Measurements from ENCODE around the gene MST1.

The MST1 gene

DNA sequence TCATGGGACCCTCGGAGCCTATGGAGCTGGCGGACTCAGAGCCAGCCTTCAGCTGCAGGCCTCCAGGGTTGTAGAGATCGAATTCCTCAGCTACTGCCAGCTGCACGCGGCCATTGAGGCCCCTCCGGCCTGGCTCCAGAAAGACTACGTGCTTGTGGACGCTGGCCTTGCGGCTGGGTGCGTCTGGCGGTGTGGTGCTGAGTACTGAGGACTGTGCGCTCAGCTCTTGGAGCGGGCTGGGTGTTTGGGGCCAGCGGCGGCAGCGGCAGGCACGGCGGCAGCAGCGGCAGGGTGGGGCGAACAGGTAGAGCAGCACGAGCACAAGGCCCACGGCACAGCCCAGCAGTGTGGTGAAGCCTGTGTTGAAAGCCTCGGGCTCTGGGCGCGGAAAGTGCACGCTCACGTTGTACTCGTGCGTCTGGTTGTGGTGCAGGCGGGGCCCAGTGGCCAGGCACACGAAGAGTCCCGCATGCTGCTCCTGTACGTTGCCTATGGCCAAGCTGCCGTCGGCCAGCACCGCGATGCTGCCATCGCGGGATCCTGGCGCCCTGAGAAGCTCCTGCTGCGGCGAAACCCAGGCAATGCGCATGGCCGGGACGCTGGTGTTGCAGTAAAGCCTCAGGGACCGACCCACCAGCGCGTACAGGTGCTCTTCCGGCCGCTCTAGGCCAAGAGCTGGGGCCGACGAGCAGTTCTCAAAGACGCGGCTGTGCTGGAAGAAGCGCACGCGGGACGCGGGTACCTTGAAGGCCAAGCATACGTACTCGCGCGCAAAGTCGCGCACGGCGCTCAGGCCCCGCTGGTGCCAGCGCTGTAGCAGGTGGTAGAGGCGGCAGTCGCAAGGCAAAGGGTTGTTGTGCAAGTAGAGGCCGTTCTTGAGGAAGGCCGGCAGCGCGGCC, 28.9 kb upstream of the MST1 start:
- DNase-seq, result no peak

DNA sequence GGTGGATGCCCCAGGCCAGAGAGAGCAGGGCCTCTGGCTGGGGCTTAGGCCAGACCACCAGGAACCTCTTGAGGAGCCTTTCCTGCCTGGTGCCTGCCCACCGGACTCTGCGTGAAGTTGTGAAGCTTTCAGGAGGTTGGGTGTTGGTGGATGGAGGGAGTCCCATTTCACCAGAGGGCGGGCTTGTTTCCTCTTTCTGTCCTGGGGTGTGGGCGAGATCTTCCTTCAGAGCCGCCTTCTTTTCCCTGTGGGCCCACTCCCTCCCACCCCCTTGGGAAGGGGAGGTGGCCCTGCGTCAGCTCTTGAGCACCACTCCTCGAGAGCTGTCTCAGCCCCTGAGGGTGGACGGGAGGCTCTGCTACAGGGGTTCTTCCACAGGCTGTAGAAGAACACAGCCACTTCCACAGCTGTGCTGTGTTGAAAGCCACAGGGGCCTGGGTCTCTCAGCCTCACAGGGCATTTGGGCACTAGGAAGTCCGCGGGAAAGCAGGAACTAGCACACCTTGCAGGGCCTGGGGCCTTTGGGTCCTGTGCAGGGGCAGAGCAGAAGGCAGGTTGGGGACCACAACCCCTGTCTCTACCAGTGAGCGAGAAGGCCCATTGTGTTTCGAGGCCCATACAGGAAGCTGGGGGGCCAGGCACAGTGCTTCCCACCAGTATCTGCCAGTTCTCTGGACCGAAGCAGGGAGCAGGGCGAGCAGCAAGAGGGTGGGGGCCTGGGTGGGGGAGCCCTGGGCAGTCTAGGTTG, 28.1 kb upstream of the MST1 start:
- no peak for DNase-seq

DNA sequence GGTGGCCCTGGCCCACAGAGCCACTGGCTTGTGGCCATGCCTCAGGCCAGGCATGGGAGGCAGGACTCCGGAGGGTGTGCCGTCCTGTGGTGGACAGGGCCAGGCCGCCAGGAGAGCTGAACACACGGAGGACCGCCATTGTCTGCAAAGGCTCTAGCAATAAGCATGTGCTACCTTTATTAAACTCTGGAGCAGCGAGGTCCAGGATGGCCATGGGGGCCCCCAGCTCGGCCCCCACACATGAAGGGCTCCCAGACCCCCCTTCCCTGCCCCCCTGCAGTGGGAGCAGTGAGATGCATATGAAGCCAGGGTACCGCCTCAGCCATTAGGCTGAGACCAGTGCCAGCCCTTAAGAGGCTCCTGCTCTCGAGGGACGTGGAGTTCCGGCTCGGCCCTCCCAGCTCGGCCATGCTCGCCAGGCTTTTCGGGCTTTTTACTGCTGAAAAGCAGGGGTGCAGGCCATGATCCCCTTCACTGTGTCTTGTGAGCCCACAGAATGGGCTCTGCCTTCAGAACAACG, 27.5 kb upstream of the MST1 start:
- DNase-seq, result no peak

DNA sequence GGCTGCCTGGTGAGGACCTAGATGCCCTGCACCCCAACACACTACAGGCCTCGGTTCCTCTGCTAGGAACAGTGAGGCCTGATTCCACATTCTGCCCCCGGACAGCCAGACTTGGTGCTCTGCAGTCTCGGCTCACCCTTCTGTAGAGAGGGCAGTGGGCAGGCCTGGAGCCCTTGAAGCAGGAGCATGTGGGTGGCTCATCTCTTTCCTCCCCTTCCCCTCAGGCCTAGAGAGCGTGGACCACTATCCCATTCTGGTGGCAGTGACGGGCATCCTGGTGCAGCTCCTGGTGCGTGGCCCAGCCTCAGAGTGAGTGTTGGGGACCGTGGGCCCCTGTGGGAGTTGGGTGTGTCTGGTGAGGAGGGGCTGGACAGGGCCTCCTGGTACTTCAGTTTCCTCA, 26.9 kb upstream of the MST1 start:
- no peak for DNase-seq

DNA sequence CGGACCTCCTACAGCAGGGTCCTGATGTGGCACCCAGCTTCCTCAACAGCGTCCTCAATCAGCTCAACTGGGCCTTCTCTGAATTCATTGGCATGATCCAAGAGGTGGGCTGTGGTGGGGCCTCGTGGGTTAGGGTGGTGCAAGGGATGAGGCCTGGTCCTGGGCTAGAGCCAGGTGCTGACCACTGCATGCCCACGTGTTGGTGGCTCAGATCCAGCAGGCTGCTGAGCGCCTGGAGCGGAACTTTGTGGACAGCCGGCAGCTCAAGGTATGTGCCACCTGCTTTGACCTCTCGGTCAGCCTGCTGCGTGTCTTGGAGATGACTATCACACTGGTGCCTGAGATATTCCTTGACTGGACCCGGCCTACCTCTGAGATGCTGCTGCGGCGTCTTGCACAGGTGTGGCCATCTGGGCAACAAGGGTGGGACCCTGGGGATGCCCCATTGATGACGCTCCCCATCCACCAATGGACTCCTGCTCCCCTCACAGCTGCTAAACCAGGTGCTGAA, 26.4 kb upstream of the MST1 start:
- DNase-seq, result no peak

DNA sequence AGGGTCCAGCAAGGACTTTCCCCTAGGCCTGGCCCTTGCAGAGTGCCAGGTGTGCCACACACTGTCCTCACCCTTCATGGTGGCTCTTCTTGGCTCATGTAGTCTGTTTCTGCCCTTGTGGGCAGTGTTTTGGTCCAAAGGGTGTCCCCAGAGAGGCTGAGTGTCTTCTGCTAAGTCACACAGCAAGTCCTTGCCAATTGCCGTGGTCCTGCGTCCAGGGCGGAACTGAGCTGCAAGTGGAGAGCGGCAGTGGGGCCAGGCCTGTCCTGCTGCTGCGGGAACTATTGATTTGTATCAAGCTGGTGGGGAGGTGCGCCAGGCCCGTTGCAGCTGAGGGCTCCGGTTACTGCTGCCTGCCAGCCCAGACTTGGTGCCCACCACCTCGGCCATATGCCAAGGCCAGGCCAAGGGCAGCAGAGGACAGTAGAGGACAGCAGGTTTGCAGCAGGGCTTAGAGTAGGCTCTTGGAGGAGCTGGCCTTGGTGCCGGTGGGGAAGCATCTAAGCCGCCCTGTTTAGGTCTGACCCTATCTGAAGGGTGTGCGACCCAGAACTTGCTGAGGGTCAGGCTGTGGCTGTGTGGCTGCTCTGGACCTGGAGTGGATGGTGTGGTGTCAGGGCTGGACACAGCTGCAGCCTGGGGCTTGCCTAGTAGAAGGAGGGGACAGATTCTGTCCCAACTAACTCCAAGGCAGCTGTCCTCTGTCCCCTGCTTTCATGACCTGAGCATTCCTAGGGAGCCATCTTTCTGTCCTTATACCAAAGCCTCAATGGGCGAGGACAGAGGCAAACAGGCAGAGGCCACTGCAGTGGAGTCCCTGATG, 25.7 kb upstream of the MST1 start:
- DNase-seq, result no peak

DNA sequence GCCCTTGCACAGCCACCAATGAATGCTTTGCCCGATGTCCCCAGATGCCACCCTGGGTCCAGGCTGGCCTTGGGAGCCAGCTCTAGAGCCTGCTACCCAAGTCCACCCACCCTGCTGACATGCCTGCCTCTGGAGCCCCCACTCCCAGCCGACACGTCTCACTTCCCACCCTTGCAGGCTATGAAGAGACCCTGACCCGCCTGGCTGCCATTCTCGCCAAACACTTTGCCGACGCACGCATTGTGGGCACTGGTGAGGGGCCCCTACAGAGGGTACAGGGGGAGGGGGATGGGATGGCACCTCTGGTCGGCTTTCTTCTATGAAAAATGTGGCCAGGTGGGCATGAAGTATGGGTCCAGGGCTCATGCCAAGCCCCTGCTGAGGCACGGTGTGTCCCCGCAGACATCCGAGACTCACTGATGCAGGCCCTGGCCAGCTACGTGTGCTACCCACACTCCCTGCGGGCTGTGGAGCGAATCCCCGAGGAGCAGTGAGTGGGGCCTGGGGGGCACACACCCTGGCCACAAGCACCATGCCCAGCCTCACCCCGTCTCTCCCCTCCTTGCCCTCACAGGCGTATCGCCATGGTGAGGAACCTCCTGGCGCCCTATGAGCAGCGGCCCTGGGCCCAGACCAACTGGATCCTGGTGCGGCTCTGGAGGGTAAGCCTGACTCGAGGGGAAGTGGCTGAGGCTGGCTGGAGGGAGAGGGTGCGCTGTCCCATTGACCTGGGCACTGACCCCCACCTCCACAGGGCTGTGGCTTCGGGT, 24.2 kb upstream of the MST1 start:
- DNase-seq, result no peak

DNA sequence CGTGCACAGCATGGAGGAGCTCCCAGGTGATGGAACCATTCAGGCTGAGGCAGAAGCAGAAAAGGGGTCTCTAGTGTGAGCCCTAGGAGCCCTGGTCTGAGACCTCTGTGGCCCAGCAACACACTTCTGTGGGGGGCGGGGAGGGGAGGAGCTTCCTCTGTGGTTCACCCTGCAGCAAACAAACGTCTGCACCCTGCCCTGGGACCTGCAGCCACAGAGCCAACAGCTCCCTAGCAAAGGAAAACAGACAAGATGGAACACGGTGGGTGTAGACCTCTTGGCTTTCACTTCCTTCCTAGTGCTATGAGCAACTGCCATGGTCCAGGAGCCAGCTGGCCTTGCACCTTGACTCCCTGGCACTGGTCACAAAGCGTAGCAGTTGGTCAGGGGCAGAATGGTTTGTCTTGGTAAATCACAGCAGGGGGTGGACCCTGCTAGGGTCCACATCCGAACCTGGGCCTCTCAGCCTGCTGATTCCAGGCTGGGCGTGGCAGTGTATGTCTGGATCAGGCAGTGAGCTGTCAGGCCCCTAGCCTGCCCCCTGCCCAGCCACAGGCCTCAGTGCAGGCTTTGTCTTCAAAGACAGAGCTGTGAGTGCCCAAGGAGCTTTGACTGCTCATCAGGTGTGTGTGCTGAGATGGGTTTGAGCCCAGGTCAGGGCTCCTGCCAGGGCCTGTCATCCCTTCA, 23.5 kb upstream of the MST1 start:
- DNase-seq, result no peak

DNA sequence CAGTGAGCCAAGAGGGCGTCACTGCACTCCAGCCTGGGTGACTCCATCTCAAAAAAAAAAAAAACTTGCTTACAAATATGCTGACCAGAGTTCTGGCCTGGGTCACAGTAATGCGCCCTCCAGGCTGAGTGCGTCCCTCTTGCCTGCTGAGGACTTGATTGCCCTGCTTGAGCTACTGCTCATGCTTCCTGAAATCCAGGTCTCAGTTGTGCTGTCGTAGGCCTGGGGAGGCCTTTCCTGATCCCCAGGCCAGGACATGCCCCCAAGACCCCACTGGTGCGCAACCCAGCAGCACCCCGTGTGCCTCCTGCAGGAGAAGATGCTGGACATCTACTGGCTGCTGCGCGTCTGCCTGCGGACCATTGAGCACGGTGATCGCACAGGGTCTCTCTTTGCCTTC, 22.9 kb upstream of the MST1 start:
- no peak for DNase-seq

DNA sequence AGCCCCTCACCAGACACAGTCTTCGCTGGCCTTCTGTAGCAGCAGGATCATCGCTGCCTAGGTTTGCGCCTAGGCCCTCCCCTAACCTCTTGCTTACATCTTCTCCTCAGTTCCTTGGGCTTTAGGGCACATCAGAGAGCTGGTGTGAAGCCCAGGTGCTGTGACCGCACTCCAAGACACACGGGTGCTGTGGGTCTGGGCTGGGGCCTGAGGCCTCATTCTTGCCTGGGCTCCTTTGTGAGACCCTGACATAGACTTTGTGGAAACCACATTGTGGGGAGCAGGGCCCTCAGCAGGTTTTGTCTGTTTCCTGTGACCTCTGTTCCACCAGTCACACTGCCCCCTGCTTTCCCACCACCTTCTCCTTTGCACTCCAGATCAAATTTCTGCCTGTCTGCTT, 22.2 kb upstream of the MST1 start:
- no peak for DNase-seq

DNA sequence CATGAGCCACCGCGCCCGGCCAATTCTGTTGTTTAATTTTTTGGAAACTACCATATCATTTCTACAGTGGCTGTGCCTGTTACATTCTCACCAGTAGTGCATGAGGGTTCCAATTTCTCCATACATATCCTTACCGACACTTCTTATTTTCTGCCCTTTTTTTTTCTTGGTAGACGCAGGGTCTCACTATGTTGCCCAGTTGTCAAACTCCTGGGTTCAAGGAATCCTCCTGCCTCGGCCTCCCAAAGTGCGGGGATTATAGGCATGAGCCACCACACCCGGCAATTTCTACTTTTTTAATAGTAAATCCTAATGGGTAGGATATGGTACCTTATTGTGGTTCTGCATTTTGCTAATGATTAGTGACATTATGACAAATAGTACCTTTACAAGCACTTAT, 20.6 kb upstream of the MST1 start:
- no peak for DNase-seq

DNA sequence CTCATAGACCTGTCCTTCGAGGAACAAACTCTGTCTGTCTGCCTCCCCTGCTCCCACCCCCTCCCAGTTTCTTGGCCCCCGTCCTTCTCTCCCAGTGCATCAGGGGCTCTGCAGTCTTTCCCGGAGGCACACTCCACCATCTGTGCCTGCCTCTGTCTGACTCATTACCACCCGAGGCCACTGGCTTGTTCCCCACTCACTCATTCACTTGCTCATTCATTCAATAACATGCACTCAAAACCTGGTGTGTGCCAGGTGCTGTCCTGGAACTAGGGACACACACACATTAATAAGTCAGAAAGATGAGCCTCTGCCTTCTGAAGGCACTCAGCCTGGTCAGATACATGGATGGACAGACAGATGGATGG, 17.8 kb upstream of the MST1 start:
- peak; percentile 11 for DNase-seq

DNA sequence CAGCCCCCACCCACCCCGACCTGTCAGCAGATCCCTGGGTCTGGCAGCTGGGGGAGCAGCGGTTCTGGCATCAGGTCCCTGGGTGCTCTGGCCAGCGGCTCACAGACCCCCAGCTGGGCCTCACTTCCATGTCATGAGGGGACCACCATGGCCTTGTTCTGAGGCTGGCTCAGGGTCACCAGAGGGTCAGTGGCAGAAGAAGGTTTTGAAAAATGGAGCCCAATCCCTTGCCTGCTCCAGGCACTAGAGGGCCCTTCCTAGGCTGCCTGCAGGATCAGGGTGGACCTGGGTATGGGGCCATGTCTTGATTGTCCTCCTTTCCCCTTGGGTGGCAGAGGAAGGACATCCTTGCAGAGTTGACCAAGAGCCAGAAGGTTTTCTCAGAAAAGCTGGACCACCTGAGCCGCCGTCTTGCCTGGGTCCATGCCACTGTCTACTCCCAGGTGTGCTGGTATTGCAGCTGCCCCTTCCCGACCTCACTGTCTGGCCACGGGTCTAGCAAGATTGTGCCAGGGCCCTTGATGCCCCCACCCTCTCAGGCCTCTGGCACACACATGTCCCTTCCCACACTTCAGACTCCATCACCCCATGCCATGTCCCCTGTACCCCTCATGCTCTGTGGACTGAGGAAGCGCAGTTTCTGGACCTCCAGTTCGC, 17.3 kb upstream of the MST1 start:
- no peak for DNase-seq

DNA sequence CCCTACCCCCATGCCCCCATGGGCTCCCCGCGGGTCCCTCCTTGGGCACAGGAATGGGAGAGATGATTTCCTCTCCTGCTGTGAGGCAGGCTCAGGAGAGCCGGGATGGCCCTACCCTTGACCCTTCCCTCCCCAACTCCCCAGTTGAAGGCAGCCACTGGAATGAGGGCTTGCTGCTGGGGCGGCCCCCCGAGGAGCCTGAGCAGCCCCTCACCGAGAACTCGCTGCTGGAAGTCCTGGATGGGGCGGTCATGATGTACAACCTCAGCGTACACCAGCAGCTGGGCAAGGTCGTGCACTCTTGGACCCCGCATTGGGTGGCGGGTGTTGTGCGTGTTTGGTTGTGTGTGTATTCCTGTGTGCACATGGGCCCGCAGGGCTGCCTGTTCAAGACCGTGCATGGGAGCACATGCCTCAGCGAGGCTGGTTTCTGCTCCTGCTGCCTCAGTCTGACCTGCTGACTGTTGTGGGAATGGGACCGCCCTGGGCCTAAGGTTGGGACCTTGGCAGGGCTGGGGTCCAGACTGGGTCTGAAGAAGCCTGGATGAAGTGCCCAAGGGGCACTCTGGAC, 16.2 kb upstream of the MST1 start:
- no peak for DNase-seq

DNA sequence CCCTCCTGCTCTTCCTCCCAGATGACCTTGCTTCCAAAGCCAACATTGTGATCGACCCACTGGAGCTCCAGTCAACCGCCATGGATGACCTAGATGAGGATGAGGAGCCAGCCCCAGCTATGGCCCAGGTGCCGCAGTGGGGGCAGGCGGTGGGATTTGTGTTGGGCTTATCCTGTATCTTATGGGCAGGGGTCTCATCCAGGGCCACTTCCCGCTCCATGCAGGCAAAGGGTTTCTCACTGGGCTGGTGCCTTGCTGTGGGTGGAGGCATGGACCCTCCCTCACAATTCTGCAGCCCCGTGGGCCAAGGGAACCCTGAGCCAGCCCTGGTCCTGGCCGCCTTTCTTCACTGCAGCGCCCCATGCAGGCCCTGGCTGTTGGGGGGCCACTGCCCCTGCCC, 15.4 kb upstream of the MST1 start:
- no peak for DNase-seq

DNA sequence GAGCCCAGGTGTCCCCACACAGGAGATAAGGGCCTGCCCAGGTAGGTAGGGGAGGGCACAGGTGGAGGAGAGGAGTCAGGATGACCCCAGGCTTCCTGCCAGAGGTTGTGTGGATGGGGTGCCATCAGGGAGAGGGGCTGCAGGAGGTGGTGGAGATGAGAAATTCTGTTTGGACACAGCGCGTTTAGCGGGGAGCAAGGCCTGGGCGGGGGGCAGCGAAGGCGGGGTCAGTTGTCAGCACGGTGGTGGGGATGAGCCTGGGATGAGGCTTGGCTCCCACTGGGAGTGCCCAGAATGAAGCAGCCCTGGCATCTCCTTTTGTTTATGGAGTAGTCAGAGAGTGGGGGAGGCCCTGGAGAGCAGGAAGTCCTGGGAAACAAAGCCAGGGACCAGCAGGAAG, 14.7 kb upstream of the MST1 start:
- DNase-seq, result no peak

DNA sequence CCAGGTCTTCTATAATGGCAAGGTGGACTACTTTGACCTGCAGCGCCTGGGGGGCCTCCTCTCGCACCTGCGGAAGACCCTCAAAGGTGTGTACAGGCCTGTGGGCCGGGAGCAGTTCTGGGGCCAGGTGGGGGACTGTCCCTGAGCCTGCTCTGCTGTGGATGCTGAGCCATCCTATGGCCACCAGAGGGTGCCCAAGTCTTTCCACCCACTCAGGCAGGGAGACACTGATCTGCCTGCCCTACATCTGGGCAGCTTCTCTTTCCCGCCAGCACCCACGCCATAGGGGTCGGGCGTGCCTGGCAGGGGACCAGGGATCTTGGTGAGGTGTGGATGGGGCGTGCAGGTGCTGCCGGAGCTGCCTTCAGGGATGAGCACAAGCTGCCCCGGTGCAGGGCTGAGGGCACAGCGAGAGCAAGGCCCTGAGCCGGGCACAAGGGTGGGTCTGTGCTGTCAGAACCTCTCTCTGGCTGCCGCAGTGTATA, 14.2 kb upstream of the MST1 start:
- peak; percentile 36 for DNase-seq

DNA sequence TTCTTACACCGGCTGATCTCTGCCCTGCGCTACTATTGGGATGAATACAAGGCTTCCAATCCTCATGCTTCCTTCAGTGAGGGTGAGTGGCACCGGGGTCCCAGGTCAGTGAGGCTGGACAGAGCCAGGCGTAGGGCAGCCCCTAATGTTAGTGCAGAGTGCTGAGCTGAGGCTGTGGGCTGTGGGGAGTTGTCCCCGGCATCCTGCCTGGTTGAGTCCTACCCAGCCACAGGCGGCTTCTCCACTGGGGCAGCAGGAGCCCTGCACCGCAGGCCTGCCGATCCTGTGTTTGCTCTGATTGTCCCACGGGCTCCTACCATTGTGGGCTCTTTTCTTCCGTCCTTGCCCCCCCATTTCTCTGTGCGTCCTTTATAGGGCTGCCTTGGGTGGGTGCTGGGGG, 13.4 kb upstream of the MST1 start:
- no peak for DNase-seq

DNA sequence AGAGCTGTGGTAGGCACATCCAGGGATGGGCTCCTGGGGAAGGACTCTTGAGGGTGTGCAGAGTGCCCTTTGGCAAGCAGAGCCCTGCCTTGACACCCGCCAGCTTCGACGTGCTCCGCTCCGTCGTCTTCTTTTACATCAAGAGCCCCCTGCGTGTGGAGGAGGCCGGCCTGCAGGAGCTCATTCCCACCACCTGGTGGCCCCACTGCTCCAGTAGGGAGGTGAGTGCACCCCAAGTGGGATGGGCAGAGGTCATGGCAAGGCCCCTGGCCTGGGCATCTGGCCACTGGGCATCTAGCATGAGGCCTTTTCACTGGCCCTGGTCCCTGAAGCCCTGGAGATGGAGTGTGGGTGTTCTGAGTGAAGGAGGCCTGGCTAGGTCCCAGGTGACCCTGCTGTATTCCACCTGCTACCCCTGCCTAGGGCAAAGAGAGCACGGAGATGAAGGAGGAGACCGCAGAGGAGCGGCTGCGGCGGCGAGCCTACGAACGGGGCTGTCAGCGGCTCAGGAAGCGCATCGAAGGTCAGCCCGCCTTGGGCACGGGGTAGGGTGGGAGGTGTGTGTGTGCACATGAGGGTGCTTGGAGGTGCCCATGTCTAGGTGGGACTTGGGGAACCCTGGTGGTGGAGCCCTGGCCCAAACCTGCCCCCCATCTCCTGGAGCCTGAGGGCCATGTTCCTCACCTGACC, 12.3 kb upstream of the MST1 start:
- no peak for DNase-seq

All from NCI-H1694 treated with DMSO at 0.1 percent for 48 hours (cell line).